Panc1 (cell line): ENCODE results near the gene LAMA5.

Source experiments
- CTCF ChIP-seq: fragments of 450-650 bp; IDR thresholded peaks from 2 replicates; pipeline ENCODE4 v1.5.1; 2017; ENCODE audit warnings: mild to moderate bottlenecking
- POLR2AphosphoS5 ChIP-seq: IDR thresholded peaks from 2 replicates; pipeline ENCODE4 v1.6.1; 2012; ENCODE audit warnings: mild to moderate bottlenecking, low read depth, low read length, moderate library complexity

- no peak for TF ChIP-seq POLR2AphosphoS5
- TF ChIP-seq CTCF = peak; percentile 76
These were observed 2.1 kb upstream of the LAMA5 start for GRCh38 chr20:62368976-62369814.
